AG10803 (cell line): ENCODE data around the gene AFF3.

ENCODE experiments used
- DNase-seq: peaks from one replicate; pipeline ENCODE4 v3.0.0; 2010; ENCODE audit warnings: low read depth
- H3K4me3 ChIP-seq: 2 replicates; pipeline ENCODE4 v1.5.1; 2011; ENCODE audit warnings: mild to moderate bottlenecking, low read length, control low read depth
- TF ChIP-seq, protein P1 (sequence below): conservative IDR thresholded peaks from 2 replicates; pipeline ENCODE4 v1.5.1; 2011; ENCODE audit warnings: mild to moderate bottlenecking, low read length, control low read depth, inconsistent platforms

AFF3 gene

DNA sequence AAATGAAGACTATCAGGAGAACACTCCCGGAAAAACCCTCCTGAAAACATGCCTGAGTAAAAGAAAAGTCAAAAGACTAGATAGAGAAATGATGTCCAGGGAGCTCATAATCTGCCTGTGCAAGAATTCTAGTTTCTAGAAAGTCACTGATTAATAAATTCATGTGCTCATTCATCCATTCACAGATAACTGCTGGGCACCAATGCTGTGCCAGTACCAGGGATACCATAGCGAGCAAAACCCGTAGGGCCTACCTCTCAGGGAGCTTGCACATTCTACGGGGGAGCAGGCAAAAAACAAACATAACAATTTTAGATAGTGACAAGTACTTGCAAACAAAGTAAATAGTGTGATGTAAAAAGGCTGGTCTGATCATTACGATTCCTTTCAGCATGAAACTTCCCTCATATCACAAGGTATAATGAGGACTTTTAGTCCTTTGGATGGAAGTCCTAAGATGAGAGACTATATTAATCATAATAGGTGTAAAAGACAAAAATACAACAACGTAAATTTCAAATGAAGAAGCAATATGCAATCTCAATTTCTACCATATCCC, 289.9 kb downstream of the AFF3 start:
- TF ChIP-seq, protein P1, sequence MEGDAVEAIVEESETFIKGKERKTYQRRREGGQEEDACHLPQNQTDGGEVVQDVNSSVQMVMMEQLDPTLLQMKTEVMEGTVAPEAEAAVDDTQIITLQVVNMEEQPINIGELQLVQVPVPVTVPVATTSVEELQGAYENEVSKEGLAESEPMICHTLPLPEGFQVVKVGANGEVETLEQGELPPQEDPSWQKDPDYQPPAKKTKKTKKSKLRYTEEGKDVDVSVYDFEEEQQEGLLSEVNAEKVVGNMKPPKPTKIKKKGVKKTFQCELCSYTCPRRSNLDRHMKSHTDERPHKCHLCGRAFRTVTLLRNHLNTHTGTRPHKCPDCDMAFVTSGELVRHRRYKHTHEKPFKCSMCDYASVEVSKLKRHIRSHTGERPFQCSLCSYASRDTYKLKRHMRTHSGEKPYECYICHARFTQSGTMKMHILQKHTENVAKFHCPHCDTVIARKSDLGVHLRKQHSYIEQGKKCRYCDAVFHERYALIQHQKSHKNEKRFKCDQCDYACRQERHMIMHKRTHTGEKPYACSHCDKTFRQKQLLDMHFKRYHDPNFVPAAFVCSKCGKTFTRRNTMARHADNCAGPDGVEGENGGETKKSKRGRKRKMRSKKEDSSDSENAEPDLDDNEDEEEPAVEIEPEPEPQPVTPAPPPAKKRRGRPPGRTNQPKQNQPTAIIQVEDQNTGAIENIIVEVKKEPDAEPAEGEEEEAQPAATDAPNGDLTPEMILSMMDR, result no peak
- H3K4me3 ChIP-seq, result no peak overlapping the region
- DNase-seq, result no peak

DNA sequence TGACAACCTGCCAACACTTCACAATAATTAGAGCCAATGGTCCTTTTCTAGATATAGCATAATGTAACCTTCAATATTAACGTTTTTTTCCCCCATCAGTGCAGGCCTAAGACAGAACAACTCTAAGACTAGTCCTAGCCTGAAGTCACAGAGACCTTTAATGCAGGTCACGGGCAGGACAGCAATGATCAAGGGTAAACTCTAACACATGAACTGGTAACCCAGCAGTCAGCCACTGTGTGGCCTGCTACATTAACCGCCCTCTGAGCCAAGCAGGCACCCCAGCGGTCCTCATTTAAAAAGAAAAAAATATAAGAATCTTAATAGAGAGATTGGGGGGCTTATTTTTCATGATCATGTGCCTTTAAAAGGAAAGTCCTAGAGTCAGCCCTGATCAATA, 290.6 kb downstream of the AFF3 start:
- TF ChIP-seq, protein P1, result no peak
- no peak for DNase-seq
- no peak overlapping the region for H3K4me3 ChIP-seq

DNA sequence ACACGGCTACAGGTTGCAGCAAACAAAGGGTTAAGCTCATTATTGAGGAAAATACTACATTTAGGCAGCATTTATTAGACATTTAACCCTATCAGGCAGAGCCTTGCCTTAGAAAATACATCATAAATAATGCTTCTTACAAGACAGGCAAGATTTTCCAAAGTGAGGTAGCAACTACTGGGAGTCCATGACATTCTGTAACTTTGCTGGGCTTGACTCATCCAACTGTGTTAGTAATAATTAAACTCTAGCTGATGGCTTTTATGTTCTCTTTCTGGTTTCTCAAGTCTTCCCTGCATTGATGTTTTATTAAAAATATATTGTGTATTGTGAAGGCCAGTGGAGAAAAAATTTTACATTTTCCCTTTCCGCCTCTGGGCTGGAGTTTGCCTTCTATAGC, 291.3 kb downstream of the AFF3 start:
- DNase-seq, result no peak
- no peak overlapping the region for H3K4me3 ChIP-seq
- TF ChIP-seq, protein P1, result no peak

DNA sequence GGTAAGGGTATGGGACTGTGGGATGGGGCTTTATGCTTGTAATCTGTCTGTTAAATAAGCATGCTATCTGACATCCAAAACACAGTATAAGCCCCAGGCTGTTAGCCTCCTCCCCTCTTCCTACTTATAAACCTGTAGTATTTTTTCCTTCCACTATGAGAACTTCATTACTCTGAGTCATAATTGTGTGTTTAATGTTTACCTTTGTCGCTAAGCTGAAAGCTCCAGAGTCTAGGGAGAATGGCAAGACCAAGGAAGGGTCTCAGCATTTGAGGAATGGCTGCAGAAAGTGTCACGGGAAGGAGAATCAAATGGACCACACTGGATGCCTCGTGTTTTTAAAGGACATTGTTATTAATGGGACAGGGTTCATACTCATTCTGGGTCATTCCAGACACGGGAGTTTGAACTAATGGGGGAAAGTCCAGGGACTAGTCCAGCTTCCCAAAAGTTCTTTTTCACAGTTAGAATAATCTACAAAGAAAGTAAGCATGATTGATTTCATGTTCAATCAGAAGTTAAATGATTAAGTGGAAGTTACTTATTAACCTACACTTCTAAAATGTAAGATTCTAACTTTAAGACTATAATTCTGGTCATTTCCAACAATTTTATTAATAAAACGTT, 292.2 kb downstream of the AFF3 start:
- TF ChIP-seq, protein P1, result no peak
- H3K4me3 ChIP-seq, result no peak overlapping the region
- DNase-seq, result no peak

DNA sequence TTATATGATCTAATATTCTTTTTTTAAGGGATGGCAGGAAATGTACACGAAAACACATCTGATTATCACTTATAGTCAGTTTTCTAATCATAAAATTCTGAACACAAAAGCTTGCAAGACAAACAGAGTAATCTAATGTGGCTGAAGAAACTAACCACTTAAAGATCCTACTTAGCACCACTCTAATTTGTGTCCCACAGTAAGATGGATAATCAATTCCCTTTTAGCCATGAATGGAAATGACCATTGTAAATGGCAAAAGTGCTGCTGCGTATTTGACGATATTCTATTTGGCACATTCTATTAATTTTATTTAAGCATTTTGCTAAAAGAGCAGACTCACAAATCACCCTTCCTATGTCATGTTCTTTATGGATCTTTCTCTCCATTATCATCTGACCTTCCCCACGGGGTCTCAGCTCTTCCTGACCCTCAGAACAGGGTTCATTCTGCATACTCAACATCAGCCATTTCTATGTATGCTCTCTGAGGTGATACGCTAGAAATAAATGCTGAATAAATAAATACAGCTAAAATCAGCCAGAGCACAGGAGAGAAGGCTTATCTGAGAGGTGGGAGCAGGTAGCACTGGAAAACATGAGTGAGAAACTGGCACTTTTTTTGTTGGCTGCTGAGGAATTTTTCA, 295.8 kb downstream of the AFF3 start:
- DNase-seq, result no peak
- TF ChIP-seq, protein P1, result no peak
- H3K4me3 ChIP-seq, result no peak overlapping the region

DNA sequence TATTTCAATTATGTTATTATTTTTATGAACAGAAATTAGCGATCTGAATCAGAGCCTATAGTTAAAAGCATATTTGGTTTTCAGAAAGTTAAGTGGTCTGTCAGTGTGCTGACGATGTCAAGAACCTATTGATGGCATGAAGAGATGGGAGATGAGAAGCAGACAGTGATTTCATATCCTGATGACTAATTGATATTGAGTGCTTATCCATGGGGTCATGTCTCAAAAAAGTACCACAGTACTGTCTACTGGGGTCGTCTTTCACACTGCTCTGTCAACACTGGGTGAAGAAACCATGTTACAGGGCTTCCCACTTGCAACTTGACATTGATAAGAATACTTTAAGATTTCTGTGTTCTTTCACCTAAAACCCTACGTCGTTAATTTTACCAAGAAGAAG, 297.1 kb downstream of the AFF3 start:
- TF ChIP-seq, protein P1, result no peak
- no peak overlapping the region for H3K4me3 ChIP-seq
- DNase-seq, result no peak

DNA sequence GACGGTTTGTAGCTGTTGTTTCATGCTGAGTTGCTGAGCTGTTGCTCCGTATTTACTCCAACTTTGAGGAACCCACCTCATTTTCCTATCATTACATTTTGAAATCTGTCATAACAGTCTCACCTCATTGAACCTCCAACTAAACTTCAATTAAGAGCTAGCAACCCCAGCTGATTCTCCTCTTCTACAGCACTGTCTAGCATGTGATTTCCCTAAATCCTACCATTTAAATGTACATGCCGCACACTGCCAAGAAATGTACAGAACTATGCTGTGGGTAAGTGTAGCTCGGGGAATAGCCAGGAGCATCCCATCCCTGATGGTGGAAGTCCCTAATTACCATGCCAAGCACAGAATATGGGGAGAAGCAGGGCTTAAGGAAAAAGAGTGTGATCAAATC, 299.9 kb downstream of the AFF3 start:
- no peak overlapping the region for H3K4me3 ChIP-seq
- TF ChIP-seq, protein P1, result no peak
- no peak for DNase-seq
